NOMO-1 treated with DMSO at 0.1 percent for 48 hours (cell line): ENCODE results near the gene CEBPZ.
"Not testable (repeated sequence)": the region's sequence is repeated elsewhere in the genome, so short reads cannot be mapped to it uniquely, and the experiment has no call there.

ENCODE experiments used
- DNase-seq: peaks from one replicate; lab custom pipeline; 2025; ENCODE audit not compliant: unreplicated experiment; lab: John Stamatoyannopoulos, UW

Gene CEBPZ, protein sequence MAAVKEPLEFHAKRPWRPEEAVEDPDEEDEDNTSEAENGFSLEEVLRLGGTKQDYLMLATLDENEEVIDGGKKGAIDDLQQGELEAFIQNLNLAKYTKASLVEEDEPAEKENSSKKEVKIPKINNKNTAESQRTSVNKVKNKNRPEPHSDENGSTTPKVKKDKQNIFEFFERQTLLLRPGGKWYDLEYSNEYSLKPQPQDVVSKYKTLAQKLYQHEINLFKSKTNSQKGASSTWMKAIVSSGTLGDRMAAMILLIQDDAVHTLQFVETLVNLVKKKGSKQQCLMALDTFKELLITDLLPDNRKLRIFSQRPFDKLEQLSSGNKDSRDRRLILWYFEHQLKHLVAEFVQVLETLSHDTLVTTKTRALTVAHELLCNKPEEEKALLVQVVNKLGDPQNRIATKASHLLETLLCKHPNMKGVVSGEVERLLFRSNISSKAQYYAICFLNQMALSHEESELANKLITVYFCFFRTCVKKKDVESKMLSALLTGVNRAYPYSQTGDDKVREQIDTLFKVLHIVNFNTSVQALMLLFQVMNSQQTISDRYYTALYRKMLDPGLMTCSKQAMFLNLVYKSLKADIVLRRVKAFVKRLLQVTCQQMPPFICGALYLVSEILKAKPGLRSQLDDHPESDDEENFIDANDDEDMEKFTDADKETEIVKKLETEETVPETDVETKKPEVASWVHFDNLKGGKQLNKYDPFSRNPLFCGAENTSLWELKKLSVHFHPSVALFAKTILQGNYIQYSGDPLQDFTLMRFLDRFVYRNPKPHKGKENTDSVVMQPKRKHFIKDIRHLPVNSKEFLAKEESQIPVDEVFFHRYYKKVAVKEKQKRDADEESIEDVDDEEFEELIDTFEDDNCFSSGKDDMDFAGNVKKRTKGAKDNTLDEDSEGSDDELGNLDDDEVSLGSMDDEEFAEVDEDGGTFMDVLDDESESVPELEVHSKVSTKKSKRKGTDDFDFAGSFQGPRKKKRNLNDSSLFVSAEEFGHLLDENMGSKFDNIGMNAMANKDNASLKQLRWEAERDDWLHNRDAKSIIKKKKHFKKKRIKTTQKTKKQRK

DNA sequence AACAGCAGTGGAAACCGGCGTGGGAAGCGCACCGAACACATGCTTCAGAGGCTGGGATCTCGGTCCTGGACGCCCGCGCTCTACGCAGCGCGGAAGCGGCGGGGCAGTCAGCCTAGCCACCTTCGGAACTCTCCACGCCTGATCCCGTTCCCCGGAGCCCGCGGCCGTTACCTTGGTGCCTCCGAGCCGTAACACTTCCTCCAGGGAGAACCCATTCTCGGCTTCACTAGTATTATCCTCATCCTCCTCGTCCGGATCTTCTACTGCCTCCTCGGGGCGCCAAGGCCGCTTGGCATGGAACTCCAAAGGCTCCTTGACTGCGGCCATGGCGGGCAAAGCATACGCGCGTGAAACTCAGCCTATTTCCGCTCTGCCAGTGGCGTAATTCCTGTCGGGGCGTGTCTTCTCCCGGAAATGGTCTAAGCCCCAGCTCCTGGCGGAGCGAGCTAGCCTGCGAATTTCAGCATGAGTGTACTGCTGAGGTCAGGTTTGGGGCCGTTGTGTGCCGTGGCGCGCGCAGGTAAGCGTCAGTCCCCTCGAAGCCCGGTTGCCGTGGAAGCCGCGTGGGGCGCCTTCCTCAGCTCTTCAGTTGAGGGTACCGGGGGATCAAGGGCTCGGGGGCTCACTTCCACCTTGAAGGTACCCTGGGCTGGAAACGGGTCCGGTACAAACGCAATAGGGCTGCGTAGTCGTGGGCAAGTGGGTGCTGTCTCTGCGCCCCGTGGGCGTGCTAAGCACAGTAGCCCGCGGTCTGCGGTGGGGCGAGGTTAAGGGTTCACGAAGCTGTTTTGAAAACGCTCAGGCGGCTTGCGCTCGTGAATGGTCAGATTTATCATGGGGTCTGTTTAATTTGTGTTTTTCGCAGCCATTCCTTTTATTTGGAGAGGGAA is at the start of gene CEBPZ, which contains the start of gene NDUFAF7:
Gene CEBPZ (minus strand): TSS at position 356 of the 890 bp plus-strand sequence. CDS start 29 bp downstream, at position 327.
Gene NDUFAF7 (plus strand): TSS at position 418 of the 890 bp plus-strand sequence. CDS start 48 bp downstream, at position 466.
- DNase-seq, result peak; percentile 87

DNA sequence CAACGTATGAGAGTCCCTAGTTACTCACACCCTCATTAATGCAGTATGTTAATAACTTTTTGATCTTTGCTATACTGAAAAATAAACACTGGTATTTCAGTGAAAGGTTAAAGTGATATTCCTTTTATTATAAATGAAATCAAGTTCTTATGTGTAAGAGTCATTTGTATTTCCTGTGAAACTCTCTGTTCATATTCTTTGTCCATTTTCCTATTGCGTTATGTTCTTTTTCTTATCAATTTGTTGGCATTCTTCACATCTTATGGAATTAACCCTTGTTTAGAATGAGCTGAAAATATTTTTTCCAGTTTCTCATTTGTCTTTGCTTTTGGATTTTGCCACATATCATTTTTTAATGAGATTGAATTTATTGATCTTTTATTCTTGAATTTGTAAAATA is 44.9 kb upstream of the CEBPZ start:
- DNase-seq, result no peak

DNA sequence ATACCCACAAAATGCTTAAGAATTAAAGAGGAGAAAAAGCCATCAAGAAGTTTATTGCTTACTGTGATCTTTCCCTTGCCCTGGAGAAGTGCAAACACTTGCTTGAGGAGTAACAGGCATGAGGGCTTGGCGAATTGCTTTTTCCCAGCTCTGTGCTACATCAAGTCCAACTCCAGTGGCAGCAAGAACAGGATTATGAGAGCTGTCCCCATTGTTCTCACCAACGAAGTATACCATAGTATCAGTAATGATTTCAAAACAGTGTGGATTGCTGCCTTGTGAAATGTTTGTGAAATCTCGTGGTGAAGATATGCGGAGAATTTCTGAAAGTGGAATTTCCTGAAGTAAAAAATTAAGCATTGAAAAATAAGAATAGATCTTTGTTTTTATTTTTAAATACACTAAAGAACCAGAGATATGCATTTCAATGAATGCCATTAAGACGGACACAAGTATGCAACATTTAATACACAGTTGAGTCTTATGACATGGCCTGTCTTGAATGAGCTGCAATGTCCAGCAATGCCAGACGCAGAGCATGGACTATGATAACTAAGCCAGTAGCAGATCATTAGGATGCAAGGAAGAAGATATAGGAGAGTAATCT is 43.1 kb upstream of the CEBPZ start:
- peak; percentile 20 for DNase-seq

DNA sequence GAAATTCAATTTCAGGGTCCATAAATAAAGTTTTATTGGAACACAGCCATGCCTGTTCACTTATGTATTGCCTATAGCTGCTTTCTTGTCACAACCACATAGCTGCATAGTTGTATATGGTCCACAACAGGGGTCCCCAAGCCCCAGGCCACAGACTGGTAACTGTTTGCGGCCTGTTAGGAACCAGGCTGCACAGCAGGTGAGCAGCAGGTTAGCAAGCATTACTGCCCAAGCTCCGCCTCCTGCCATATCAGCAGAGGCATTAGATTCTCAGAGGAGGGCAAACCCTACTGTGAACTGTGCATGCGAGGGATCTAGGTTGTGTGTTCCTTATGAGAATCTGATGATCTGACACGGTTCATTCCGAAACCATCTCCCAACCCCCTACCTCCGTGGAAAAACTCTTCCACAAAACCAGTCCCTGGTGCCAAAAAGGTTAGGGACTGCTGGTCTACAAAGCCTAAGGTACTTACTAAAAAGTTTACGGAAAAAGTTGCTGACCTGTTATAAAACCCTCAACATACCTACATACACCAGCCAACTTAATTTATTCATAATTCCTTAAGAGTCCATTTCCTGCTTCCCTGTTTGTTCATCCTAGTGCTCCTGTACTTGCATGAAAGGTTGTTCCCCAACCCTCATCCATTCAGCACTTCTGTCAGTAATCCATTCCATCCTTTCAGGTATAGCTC is 40.1 kb upstream of the CEBPZ start:
- DNase-seq, result no peak

DNA sequence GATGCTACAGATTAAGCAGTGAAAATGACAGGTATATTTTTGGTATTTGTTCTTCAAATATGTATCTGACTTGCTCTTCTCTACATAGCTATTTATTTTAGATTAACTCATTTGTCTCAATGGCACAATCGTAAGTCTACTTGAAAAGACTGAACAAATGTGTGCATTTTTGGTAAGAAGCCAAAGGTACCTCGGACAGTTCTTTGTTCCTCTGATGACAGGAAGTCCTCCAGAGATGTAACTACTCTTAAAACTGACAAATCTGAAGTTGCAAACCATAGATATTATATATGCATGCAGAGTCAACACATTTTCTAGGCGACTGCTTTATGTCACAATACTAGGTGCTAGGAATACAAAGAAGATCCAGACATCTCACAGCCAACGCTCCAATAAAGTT is 36.7 kb upstream of the CEBPZ start:
- DNase-seq, result no peak

DNA sequence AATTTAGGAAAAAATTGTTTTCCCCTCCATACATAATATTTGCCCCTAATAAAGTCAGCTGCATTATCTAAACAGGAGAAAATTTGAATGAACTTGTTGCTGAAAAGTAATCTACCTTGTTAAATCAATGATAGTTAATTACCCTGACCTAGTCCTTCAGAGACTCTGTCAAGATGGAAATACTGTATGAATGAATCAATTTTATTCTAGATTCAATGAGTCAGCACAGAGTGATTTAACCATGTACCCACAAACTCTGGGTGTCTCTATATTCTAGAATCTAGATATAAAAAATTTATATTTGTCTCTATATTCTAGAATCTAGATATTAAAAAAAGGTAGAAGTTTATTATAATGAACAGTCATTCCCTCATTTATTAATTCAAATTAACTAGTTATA is 36.3 kb upstream of the CEBPZ start:
- DNase-seq, result no peak

DNA sequence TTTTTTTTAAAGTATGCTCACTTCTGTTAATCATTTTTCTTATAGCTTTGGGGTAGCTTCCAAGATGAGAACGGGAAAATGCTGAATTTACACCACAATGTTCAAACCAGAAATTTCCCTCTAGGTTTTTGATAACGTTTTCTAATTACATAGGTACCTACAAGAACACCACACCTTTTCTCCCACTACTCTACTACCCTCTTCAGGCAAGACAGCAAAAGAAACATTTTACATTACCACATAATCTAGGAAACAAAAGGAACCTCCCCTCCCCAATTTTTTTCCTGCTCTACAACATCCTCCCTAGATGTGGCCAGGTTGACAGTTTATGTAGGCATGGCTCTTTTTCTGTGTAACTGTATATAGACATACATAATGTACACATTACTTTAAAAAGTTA is 32.4 kb upstream of the CEBPZ start:
- DNase-seq, result no peak

DNA sequence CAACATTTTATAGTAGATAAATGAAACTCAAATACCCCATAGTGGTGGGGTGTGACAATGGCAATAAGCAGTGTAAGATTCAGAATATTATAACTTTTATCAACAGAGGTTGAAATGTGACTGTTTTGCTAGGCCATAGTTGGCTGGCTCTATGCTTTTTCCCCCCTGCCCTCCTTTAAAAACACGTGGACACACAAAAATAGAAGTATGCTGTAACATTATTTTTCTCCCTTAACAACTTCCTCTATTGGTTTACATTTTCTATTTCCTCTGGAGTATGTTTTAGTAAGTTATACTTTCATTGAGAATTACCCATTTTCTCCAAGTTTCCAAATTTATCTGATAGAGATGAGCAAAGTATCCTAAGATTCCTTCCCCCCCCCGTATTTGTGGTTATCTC is 31.1 kb upstream of the CEBPZ start:
- DNase-seq, result peak; percentile 74

DNA sequence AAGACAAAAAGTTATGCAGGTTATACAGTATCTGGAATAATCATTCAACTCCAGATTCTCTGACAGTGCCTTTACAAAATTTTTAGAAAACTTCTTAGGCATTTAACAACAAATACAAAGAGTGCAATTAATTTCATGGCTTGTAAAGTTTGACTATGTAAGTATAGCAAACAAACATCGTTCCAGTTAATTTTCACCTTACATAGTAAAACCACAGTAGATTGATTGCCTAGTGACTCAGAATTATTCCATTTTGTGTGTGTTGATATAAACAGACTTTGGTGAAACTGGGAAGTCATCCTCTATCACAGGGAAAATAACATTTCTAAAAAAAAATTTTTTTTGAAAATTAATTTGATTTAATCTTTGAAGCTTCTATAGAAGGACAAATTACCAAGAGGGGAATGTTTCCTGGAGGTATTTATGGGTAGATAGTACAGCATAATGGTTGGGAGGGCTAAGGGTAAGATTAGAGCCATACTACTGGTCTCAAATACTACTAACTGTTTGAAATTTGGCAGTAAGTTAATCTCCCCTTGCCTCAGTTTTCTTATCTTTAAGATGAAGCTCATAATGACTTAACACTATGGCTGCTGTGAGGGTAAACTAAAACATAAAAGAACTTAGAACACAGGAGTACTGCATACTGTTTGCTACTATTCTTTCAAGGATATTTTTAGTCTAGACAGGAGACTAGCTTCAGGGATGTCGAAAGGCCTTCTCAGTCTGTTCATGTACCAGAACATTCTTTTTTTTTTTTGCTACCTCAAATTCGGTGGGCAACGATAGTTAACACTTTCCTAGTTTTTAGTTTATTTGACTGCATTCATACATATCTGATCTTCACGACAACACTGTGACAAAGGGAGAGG is 19.7 kb upstream of the CEBPZ start:
- no peak for DNase-seq

DNA sequence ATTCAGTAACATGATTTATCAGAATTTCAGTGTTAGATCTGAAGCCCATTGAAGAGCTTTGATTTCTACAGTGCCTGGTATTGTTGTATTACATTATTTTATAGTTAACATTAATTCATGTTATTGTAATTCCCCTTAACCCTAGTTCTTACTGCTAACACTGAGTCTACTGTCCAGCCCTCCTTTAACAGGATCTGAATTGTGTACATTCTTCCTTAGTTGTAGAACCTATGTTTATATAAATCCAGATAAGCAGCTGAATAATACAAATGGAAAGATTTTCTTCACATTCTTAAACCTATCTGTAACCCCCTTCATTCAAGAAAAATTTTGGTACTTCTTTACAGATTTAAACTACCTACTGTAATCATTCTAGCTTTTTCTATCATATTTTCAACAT is 14.8 kb upstream of the CEBPZ start:
- DNase-seq, result no peak

DNA sequence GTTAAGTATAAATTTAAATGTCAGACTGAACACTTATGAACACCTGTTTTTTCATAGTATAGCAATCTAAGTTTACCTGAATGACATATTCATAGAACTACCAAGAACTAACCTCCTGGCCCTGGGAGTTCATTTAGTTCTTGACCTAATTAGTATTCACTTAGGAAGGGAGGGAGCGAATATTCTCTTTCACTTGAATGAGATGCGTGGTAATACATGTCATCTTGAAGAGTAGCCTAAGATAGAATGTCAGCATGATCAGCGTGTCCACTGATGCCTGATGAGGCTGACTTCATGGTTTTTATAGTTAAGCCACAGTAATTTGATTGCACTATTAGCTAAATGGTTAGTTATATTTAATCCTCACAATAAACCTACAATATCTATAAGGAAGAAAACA is 13.4 kb upstream of the CEBPZ start:
- DNase-seq, result no peak

DNA sequence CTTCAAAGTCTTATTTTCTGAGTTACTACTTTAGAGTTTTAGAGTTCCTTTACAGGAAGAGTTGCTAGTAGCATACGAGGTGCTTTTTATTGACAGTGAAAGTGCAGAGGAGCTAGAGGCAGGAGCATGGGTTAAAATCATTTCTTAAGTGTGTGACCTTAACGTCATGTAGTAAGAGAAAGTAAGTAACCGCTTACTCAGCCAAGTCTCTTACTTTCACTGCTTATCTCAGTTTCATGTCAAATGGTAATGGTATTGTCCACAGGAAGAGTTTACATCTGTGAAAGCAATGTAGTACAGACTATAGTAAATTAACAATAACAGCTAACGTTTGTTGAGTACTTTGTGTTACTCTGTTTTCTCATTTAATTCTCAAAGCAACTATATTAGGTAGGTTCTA is 12.6 kb upstream of the CEBPZ start:
- DNase-seq, result no peak

DNA sequence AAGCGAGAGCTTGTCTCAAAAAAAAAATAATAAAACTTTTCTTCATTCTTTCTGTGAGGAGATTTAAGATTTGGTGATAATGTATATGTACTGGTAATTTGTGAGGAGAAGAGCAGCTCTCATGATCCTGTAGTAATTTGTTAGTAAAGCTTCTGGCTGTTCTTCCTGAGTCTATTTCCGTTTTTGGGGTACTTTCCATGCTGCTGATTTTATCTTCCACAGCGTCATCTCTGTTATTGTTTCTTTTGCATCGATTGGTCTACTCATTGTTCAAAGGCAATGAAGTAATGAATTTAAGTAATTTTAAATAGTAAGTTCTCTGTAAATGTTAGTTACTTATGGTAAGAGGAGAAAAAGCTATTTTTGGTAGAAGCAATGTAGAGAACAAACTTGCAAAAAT is 12.0 kb upstream of the CEBPZ start:
- no peak for DNase-seq

DNA sequence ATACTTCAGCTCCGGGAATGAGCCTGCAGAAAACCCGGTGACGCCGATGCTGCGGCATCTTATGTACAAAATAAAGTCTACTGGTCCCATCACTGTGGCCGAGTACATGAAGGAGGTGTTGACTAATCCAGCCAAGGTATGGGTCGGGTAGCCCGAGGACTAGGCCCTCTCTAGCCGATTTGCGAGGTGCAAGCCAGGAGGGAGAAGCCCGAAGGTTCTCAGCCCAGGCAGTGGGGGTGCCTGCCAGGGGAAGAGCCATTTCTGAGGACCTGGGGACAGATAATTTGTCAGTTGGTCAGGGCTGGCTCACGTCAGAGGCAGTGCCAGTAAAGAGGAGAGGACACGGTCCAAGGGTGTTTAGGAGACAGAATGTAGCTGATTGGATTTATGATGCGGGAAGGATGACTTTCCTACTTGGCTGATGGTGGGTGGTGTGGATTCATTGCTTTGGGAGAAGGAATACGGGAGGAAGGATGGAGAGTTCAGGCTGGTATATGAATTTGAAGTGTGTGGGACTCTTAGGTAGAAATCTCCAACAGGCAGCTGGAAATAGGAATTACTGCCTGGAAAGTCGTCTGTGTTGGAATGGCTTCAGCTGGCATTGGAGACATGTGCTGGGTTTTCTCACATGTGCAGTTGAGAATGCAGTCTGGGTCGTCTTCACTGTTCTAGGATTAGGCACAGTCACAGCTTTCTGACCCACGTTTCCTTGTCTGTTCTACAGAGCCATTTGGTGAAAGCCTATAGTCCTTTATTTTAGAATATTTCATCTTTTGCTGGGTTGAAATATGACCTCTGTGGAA is 936 bp upstream of the CEBPZ start:
- no peak for DNase-seq

DNA sequence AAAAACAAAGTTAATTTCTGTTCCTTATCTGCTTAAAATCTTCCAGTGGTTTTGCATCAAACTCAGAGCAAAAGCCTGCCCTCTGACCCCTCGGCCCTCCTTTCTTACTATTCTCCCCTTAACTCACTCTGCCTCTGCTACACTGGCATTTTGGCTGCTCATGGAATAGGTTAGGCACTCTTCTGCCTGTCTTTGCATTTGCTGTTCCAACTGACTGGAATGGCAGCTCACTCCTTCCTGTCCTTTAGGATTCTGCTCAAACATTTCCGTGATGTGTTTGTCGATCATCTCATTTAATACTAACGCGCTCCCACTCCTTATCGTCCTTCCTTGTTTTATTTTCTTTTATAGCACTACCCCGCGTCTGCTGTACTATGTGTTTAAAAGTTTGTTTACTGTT is 815 bp downstream of the CEBPZ start:
- DNase-seq, result no peak

DNA sequence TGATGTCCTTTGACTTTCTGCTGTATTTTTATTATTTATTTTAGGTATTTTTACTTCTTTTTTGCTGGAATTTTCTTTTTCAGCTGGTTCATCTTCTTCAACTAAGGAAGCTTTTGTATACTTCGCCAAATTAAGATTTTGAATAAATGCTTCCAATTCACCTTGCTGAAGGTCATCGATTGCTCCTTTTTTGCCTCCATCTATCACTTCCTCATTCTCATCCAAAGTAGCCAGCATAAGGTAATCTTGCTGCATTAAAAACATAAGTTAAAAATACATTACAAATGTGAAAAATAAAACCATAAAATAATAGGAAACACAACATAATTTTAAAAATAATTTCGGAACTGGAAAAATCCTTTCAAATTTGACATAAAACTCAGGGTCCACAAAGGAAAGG is 2.6 kb downstream of the CEBPZ start:
- DNase-seq, result no peak

DNA sequence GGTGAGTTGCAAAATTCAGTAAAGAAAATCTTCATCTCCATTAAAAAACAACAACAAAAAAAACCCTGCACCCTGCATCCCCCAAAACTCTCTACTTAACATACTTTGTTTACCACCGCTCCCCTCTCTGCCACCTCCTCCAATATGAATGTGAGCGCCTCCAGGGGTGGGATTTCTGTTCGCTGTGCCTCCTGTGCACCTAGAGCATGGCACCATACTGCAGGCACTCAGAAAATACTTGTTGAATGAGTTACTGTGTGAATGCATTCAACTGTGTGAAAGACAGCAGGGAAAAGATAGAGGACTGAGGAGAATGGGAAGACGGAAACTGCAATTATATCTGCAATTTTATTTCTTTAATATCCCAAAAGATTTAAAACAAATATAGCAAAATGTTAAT is 4.5 kb downstream of the CEBPZ start:
- no peak for DNase-seq

DNA sequence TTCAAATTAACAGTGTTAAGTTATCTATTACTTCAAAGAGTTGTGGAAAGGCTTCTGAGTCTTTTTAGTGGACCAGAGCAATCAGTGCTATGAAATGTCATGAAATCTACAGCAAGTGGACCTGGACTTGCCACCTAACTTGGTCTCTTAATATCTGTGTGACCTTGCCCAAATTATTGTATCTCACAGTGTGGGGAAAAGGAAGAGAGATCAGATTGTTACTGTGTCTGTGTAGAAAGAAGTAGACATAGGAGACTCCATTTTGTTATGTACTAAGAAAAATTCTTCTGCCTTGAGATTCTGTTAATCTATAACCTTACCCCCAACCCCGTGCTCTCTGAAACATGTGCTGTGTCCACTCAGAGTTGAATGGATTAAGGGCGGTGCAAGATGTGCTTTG is 6.3 kb downstream of the CEBPZ start:
- not testable (repeated sequence) for DNase-seq
